Measurements from ENCODE around the gene DRAM1.

Gene DRAM1

DNA sequence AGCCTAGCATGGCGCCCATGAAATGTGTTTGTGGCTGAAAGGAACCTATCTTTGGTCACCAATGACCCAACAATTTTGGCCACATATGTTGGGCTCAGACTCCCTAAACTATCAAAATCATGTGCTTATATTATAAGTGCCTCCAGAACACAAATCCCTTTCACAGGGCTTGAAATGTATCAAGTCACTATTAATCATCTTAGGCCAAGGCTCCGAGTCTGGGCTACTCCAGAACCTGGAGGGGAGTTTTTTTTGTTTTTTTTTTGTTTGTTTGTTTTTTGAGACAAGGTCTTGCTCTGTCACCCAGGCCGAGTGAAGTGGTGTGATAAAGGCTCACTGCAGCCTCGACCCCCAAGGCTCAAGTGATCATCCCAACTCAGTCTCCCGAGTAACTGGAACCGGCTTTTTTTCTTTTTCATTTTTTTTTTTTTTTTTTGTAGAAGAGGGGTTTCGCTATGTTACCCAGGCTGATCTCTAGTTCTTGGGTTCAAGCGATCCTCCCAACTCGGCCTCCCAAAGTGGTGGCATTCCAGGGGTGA lies 989 bp upstream of the DRAM1 start:
- Histone ChIP-seq H3K4me3 (ENCODE audit: low read length) (no peak overlapping the region), H3K9ac (ENCODE audit: low read length) (no peak overlapping the region), H2BK120ac (ENCODE audit: low read depth, low read length) (no peak overlapping the region), H4K8ac (ENCODE audit: low read depth, low read length) (peak overlapping the region; percentile 83), H3K27me3 (ENCODE audit: insufficient read depth, low read length, poor library complexity) (no peaks in the 10 kb centered on the region), H2BK15ac (replicated peaks; ENCODE audit: low read depth) (no peak overlapping the region), H3K4me2 (ENCODE audit: low read length) (no peak overlapping the region), H3K18ac (ENCODE audit: low read length) (no peak overlapping the region), H3K23ac (ENCODE audit: low read length) (no peak overlapping the region), H2BK5ac (ENCODE audit: low read length) (no peak overlapping the region), H3K27ac (ENCODE audit: low read depth, low read length) (no peak overlapping the region), H3K56ac (ENCODE audit: low read length) (no peak overlapping the region), H3K79me1 (ENCODE audit: low read length) (no peaks in the 10 kb centered on the region), H4K5ac (ENCODE audit: low read length) (no peak overlapping the region), H3K4me1 (ENCODE audit: control insufficient read depth, low read depth, low read length) (no peaks in the 10 kb centered on the region), H3K79me2 (ENCODE audit: control insufficient read depth, insufficient read depth, low read length) (no peaks in the 10 kb centered on the region), H2AK5ac (ENCODE audit: low read length) (no peak overlapping the region), H3K4ac (ENCODE audit: low read depth, low read length) (peak overlapping the region; percentile 28), H3K36me3 (ENCODE audit: control insufficient read depth, insufficient read depth, low read length) (no peaks in the 10 kb centered on the region)
- DNase-seq, result no peak
- no CpG with 5 or more reads among the region's 9 CpGs for WGBS (ENCODE audit: extremely low coverage, insufficient coverage, low lambda C conversion rate)

DNA sequence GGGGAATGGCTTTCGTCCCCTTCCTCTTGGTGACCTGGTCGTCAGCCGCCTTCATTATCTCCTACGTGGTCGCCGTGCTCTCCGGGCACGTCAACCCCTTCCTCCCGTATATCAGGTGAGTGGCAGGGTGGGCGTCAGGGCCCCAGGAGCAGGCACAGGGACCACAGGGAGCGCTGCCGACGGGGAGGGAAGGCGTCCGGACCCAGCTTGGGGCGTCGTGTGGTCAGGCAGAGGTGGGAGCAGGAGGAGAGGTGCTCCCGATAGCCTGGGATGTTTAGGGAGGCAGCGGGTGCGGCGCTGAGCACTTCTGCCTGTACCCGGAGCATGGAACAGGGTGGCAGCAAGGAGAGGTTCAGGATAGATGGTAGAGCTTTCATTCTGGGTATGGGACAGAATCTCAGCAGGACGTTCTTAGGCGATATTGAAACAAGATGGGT lies 444 bp downstream of the DRAM1 start:
- peak; percentile 28 for DNase-seq
- Histone ChIP-seq H3K4me1 (ENCODE audit: control insufficient read depth, low read depth, low read length) (no peaks in the 10 kb centered on the region), H4K5ac (ENCODE audit: low read length) (no peak overlapping the region), H3K79me1 (ENCODE audit: low read length) (no peaks in the 10 kb centered on the region), H3K4ac (ENCODE audit: low read depth, low read length) (no peak overlapping the region), H2BK5ac (ENCODE audit: low read length) (no peak overlapping the region), H3K4me3 (ENCODE audit: low read length) (peak overlapping the region; percentile 58), H3K27ac (ENCODE audit: low read depth, low read length) (no peak overlapping the region), H3K4me2 (ENCODE audit: low read length) (peak overlapping the region; percentile 93), H3K9ac (ENCODE audit: low read length) (peak overlapping the region; percentile 81), H3K27me3 (ENCODE audit: insufficient read depth, low read length, poor library complexity) (no peaks in the 10 kb centered on the region), H3K18ac (ENCODE audit: low read length) (no peak overlapping the region), H2AK5ac (ENCODE audit: low read length) (no peak overlapping the region), H3K23ac (ENCODE audit: low read length) (peak overlapping the region; percentile 97), H3K79me2 (ENCODE audit: control insufficient read depth, insufficient read depth, low read length) (no peaks in the 10 kb centered on the region), H2BK15ac (replicated peaks; ENCODE audit: low read depth) (no peak overlapping the region), H2BK120ac (ENCODE audit: low read depth, low read length) (no peak overlapping the region), H3K56ac (ENCODE audit: low read length) (peak overlapping the region; percentile 96), H4K8ac (ENCODE audit: low read depth, low read length) (no peak overlapping the region), H3K36me3 (ENCODE audit: control insufficient read depth, insufficient read depth, low read length) (no peaks in the 10 kb centered on the region)
- no CpG with 5 or more reads among the region's 24 CpGs for WGBS (ENCODE audit: extremely low coverage, insufficient coverage, low lambda C conversion rate)

GRCh38 chr12:101878243-101878821 lies 952 bp downstream of the DRAM1 start:
- H2BK15ac ChIP-seq (replicated peaks; ENCODE audit: low read depth), result no peak overlapping the region
- H3K4me3 ChIP-seq (ENCODE audit: low read length), result peak overlapping the region; percentile 58
- H3K79me2 ChIP-seq (ENCODE audit: control insufficient read depth, insufficient read depth, low read length), result no peaks in the 10 kb centered on the region
- no CpG with 5 or more reads among the region's 7 CpGs for WGBS (ENCODE audit: extremely low coverage, insufficient coverage, low lambda C conversion rate)
- no peaks in the 10 kb centered on the region for H3K27me3 ChIP-seq (ENCODE audit: insufficient read depth, low read length, poor library complexity)
- no peak overlapping the region for H4K8ac ChIP-seq (ENCODE audit: low read depth, low read length)
- H3K79me1 ChIP-seq (ENCODE audit: low read length), result no peaks in the 10 kb centered on the region
- H2BK120ac ChIP-seq (ENCODE audit: low read depth, low read length), result no peak overlapping the region
- H2BK5ac ChIP-seq (ENCODE audit: low read length), result no peak overlapping the region
- H4K5ac ChIP-seq (ENCODE audit: low read length), result no peak overlapping the region
- H3K36me3 ChIP-seq (ENCODE audit: control insufficient read depth, insufficient read depth, low read length), result no peaks in the 10 kb centered on the region
- DNase-seq, result no peak
- H3K18ac ChIP-seq (ENCODE audit: low read length), result no peak overlapping the region
- no peaks in the 10 kb centered on the region for H3K4me1 ChIP-seq (ENCODE audit: control insufficient read depth, low read depth, low read length)
- H3K4me2 ChIP-seq (ENCODE audit: low read length), result peak overlapping the region; percentile 93
- H2AK5ac ChIP-seq (ENCODE audit: low read length), result no peak overlapping the region
- H3K9ac ChIP-seq (ENCODE audit: low read length), result peak overlapping the region; percentile 81
- H3K27ac ChIP-seq (ENCODE audit: low read depth, low read length), result no peak overlapping the region
- no peak overlapping the region for H3K56ac ChIP-seq (ENCODE audit: low read length)
- peak overlapping the region; percentile 97 for H3K23ac ChIP-seq (ENCODE audit: low read length)
- no peak overlapping the region for H3K4ac ChIP-seq (ENCODE audit: low read depth, low read length)

DNA sequence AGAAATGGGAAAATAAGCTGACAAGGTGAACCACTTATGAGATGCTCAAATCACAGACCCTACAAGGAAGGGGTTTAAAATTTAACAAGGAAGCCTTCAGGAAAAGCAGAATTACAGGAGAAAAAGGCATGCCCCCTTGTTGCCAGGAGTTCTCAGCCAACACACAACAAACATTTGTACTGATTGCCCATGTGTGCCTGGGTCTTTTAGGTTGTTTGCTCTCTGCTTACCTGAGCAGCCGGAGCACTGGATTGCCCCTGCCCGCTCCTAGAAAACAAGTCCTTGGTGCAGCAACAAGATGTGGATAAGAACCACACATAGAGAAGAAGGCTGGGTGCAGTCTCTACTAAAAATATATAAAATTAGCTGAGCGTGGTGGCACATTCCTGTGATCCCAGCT lies 3.4 kb downstream of the DRAM1 start:
- Histone ChIP-seq H3K27me3 (ENCODE audit: insufficient read depth, low read length, poor library complexity) (no peaks in the 10 kb centered on the region), H3K36me3 (ENCODE audit: control insufficient read depth, insufficient read depth, low read length) (no peaks in the 10 kb centered on the region), H3K79me2 (ENCODE audit: control insufficient read depth, insufficient read depth, low read length) (no peaks in the 10 kb centered on the region), H4K5ac (ENCODE audit: low read length) (no peak overlapping the region), H4K8ac (ENCODE audit: low read depth, low read length) (no peak overlapping the region), H3K4ac (ENCODE audit: low read depth, low read length) (no peak overlapping the region), H3K56ac (ENCODE audit: low read length) (no peak overlapping the region), H2AK5ac (ENCODE audit: low read length) (no peak overlapping the region), H3K4me2 (ENCODE audit: low read length) (no peak overlapping the region), H2BK15ac (replicated peaks; ENCODE audit: low read depth) (no peak overlapping the region), H3K4me3 (ENCODE audit: low read length) (no peak overlapping the region), H3K18ac (ENCODE audit: low read length) (no peak overlapping the region), H3K9ac (ENCODE audit: low read length) (no peak overlapping the region), H2BK5ac (ENCODE audit: low read length) (no peak overlapping the region), H3K27ac (ENCODE audit: low read depth, low read length) (no peak overlapping the region), H2BK120ac (ENCODE audit: low read depth, low read length) (no peak overlapping the region), H3K23ac (ENCODE audit: low read length) (no peak overlapping the region), H3K4me1 (ENCODE audit: control insufficient read depth, low read depth, low read length) (no peaks in the 10 kb centered on the region), H3K79me1 (ENCODE audit: low read length) (no peaks in the 10 kb centered on the region)
- WGBS (ENCODE audit: extremely low coverage, insufficient coverage, low lambda C conversion rate), result no CpG with 5 or more reads among the region's 3 CpGs
- DNase-seq, result no peak

DNA sequence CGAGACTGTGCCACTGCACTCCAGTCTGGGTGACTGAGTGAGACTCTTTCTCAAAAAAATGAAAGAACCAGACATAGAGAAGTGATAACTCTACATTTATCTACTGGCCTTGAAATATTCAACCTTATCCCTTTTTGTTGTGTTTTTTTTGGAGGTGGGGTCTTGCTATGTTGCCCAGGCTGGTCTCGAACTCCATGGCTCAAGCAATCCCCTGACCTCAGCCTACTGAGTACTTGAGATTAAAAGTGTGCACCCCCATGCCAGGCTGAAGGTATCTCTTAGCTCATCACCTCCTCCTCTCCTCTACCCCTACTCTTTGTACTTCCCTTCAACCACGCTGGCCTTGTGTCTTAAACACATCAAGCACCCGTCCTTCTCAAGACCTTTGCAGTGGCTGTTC lies 3.8 kb downstream of the DRAM1 start:
- H3K23ac ChIP-seq (ENCODE audit: low read length), result no peak overlapping the region

DNA sequence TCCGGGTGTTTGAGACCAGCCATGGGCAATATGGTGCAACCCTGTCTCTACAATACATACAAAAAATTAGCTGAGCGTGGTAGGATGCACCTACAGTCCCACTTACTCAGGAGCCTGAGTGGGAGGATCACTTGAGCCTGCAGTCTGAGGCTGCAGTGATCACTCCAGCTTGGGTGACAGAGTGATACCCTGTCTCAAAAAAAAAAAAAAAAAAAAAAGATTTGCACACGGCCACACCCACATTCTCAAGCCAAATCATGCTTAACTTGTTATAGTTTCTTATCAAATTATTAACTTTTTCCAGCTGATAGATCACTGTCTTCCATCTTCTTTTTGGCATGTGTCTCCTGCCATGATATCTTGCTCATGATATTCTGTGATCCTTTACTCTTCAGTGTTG lies 6.8 kb downstream of the DRAM1 start:
- Histone ChIP-seq H3K4me2 (ENCODE audit: low read length) (no peak overlapping the region), H2BK120ac (ENCODE audit: low read depth, low read length) (no peak overlapping the region), H2AK5ac (ENCODE audit: low read length) (no peak overlapping the region), H4K8ac (ENCODE audit: low read depth, low read length) (no peak overlapping the region), H3K27me3 (ENCODE audit: insufficient read depth, low read length, poor library complexity) (no peaks in the 10 kb centered on the region), H3K79me1 (ENCODE audit: low read length) (no peaks in the 10 kb centered on the region), H3K23ac (ENCODE audit: low read length) (no peak overlapping the region), H3K79me2 (ENCODE audit: control insufficient read depth, insufficient read depth, low read length) (no peaks in the 10 kb centered on the region), H3K4ac (ENCODE audit: low read depth, low read length) (no peak overlapping the region), H3K36me3 (ENCODE audit: control insufficient read depth, insufficient read depth, low read length) (no peaks in the 10 kb centered on the region), H2BK5ac (ENCODE audit: low read length) (no peak overlapping the region), H2BK15ac (replicated peaks; ENCODE audit: low read depth) (no peak overlapping the region), H3K4me3 (ENCODE audit: low read length) (no peak overlapping the region), H4K5ac (ENCODE audit: low read length) (no peak overlapping the region), H3K4me1 (ENCODE audit: control insufficient read depth, low read depth, low read length) (no peaks in the 10 kb centered on the region), H3K18ac (ENCODE audit: low read length) (no peak overlapping the region), H3K27ac (ENCODE audit: low read depth, low read length) (no peak overlapping the region), H3K9ac (ENCODE audit: low read length) (no peak overlapping the region), H3K56ac (ENCODE audit: low read length) (no peak overlapping the region)
- DNase-seq, result no peak
- no CpG with 5 or more reads among the region's 3 CpGs for WGBS (ENCODE audit: extremely low coverage, insufficient coverage, low lambda C conversion rate)

More for the DNA sequence above, 3.8 kb downstream of the DRAM1 start:
- Histone ChIP-seq H3K4me2 (ENCODE audit: low read length) (no peak overlapping the region), H3K56ac (ENCODE audit: low read length) (no peak overlapping the region), H3K79me2 (ENCODE audit: control insufficient read depth, insufficient read depth, low read length) (no peaks in the 10 kb centered on the region), H3K4ac (ENCODE audit: low read depth, low read length) (no peak overlapping the region), H2BK15ac (replicated peaks; ENCODE audit: low read depth) (no peak overlapping the region), H4K8ac (ENCODE audit: low read depth, low read length) (no peak overlapping the region), H3K4me1 (ENCODE audit: control insufficient read depth, low read depth, low read length) (no peaks in the 10 kb centered on the region), H3K27me3 (ENCODE audit: insufficient read depth, low read length, poor library complexity) (no peaks in the 10 kb centered on the region), H3K4me3 (ENCODE audit: low read length) (no peak overlapping the region), H3K27ac (ENCODE audit: low read depth, low read length) (no peak overlapping the region), H2AK5ac (ENCODE audit: low read length) (no peak overlapping the region), H4K5ac (ENCODE audit: low read length) (no peak overlapping the region), H2BK120ac (ENCODE audit: low read depth, low read length) (no peak overlapping the region), H2BK5ac (ENCODE audit: low read length) (no peak overlapping the region), H3K9ac (ENCODE audit: low read length) (no peak overlapping the region), H3K36me3 (ENCODE audit: control insufficient read depth, insufficient read depth, low read length) (no peaks in the 10 kb centered on the region), H3K18ac (ENCODE audit: low read length) (no peak overlapping the region), H3K79me1 (ENCODE audit: low read length) (no peaks in the 10 kb centered on the region)
- DNase-seq, result no peak
- WGBS (ENCODE audit: extremely low coverage, insufficient coverage, low lambda C conversion rate), result no CpG with 5 or more reads among the region's 4 CpGs
